ENCODE measurements around the gene DTX4. TPM values are rescaled to one million over a fixed set of nuclear protein-coding genes. Genes with fewer than 3 reads are reported as not detected.

The DTX4 gene
- polyA plus RNA-seq, 1 of the 3 experiments (the other 2 are of a cell fraction) = 0.05 TPM

DNA sequence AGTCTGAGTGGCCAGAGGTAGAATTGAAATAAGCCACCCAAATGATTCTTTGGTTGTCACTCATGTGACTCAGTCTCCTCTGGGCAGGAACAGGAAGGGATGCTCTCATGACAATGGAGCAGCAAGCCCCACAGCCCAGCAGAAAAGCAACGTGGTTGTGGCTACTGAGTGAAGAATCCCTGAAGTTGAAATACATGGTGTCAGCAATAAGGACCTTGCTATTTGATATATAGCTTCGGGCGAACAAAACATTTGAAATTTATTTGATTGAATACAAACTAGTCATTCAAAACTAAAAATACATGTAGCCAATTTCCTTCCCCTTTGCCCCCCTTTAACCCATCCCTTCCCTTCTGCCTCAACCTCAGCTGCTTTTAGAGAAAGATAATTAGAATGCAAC is 14.5 kb upstream of the DTX4 start:
- H3K79me2 ChIP-seq (ENCODE audit: insufficient read depth) = no peaks in the 10 kb centered on the region
- no peaks in the 10 kb centered on the region for H3F3A ChIP-seq (replicated peaks; ENCODE audit: insufficient read depth)
- no peak for DNase-seq
- H3K9ac ChIP-seq = no peak overlapping the region
- H3K9me3 ChIP-seq = no peaks in the 10 kb centered on the region
- peaks cover 9% of the 10 kb centered on the region; the same call in 1 of the 2 replicates for H3K27me3 ChIP-seq (ENCODE audit: insufficient read depth)
- WGBS (ENCODE audit: low lambda C conversion rate) = 67% methylated on average over 3 of the region's 3 CpGs
- H3K36me3 ChIP-seq (replicated peaks in 1 of 2; ENCODE audit: control insufficient read depth in 1 of 2, insufficient read depth in 2 of 2, low read length in 1 of 2) = no peaks in the 10 kb centered on the region
- ChIA-PET CTCF (interaction anchor here (0.9 to 3.4 kb wide), 17 partner anchors 10 to 370 kb away, joined by 3 to 62 read pairs (median 8); partner anchors contain the start of genes DTX4 and FAM111A), POLR2A (interaction anchor here (1.2 kb wide), 1 partner anchor 15 kb away, joined by 7 read pairs; the partner anchor contains the start of gene FAM111A)
- no peak overlapping the region for H3K27ac ChIP-seq (ENCODE audit: low read depth in 2 of 2, low read length in 1 of 2)
- H3K4me2 ChIP-seq = no peak overlapping the region
- no peaks in the 10 kb centered on the region for H4K20me1 ChIP-seq (ENCODE audit: insufficient read depth)
- no peak overlapping the region for H2AFZ ChIP-seq (ENCODE audit: low read depth)
- H3K9me2 ChIP-seq = no peaks in the 10 kb centered on the region
- H3K4me1 ChIP-seq (ENCODE audit: control insufficient read depth in 1 of 2, insufficient read depth in 2 of 2, low read depth in 1 of 2, low read length in 1 of 2) = no peaks in the 10 kb centered on the region
- no peak for TF ChIP-seq FOXJ3 (CRISPR knock-in tag; IDR thresholded peaks at IDR 0.05)
- no peak for TF ChIP-seq RFX5 (IDR thresholded peaks at IDR 0.05; ENCODE audit: low read length)
- no peak for TF ChIP-seq GABPA (IDR thresholded peaks at IDR 0.05; ENCODE audit: low read depth)
- TF ChIP-seq, protein P1, sequence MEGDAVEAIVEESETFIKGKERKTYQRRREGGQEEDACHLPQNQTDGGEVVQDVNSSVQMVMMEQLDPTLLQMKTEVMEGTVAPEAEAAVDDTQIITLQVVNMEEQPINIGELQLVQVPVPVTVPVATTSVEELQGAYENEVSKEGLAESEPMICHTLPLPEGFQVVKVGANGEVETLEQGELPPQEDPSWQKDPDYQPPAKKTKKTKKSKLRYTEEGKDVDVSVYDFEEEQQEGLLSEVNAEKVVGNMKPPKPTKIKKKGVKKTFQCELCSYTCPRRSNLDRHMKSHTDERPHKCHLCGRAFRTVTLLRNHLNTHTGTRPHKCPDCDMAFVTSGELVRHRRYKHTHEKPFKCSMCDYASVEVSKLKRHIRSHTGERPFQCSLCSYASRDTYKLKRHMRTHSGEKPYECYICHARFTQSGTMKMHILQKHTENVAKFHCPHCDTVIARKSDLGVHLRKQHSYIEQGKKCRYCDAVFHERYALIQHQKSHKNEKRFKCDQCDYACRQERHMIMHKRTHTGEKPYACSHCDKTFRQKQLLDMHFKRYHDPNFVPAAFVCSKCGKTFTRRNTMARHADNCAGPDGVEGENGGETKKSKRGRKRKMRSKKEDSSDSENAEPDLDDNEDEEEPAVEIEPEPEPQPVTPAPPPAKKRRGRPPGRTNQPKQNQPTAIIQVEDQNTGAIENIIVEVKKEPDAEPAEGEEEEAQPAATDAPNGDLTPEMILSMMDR (IDR thresholded peaks at IDR 0.05) = no peak
- TF ChIP-seq, protein P2, sequence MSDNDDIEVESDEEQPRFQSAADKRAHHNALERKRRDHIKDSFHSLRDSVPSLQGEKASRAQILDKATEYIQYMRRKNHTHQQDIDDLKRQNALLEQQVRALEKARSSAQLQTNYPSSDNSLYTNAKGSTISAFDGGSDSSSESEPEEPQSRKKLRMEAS (IDR thresholded peaks at IDR 0.05; ENCODE audit: low read depth) = no peak
- no peak for TF ChIP-seq ELF1 (IDR thresholded peaks at IDR 0.05)
- TF ChIP-seq, protein P3, sequence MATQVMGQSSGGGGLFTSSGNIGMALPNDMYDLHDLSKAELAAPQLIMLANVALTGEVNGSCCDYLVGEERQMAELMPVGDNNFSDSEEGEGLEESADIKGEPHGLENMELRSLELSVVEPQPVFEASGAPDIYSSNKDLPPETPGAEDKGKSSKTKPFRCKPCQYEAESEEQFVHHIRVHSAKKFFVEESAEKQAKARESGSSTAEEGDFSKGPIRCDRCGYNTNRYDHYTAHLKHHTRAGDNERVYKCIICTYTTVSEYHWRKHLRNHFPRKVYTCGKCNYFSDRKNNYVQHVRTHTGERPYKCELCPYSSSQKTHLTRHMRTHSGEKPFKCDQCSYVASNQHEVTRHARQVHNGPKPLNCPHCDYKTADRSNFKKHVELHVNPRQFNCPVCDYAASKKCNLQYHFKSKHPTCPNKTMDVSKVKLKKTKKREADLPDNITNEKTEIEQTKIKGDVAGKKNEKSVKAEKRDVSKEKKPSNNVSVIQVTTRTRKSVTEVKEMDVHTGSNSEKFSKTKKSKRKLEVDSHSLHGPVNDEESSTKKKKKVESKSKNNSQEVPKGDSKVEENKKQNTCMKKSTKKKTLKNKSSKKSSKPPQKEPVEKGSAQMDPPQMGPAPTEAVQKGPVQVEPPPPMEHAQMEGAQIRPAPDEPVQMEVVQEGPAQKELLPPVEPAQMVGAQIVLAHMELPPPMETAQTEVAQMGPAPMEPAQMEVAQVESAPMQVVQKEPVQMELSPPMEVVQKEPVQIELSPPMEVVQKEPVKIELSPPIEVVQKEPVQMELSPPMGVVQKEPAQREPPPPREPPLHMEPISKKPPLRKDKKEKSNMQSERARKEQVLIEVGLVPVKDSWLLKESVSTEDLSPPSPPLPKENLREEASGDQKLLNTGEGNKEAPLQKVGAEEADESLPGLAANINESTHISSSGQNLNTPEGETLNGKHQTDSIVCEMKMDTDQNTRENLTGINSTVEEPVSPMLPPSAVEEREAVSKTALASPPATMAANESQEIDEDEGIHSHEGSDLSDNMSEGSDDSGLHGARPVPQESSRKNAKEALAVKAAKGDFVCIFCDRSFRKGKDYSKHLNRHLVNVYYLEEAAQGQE (IDR thresholded peaks at IDR 0.05; ENCODE audit: low read depth, low read length) = no peak
- no peak for TF ChIP-seq EZH2phosphoT487 (IDR thresholded peaks at IDR 0.05; ENCODE audit: borderline replicate concordance, low read depth)
- no peak for TF ChIP-seq SIN3A (IDR thresholded peaks at IDR 0.05; ENCODE audit: borderline replicate concordance, low read depth, low read length)
- TF ChIP-seq, protein P4, sequence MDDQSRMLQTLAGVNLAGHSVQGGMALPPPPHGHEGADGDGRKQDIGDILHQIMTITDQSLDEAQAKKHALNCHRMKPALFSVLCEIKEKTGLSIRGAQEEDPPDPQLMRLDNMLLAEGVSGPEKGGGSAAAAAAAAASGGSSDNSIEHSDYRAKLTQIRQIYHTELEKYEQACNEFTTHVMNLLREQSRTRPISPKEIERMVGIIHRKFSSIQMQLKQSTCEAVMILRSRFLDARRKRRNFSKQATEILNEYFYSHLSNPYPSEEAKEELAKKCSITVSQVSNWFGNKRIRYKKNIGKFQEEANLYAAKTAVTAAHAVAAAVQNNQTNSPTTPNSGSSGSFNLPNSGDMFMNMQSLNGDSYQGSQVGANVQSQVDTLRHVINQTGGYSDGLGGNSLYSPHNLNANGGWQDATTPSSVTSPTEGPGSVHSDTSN (IDR thresholded peaks at IDR 0.05) = no peak
- TF ChIP-seq, protein P5, sequence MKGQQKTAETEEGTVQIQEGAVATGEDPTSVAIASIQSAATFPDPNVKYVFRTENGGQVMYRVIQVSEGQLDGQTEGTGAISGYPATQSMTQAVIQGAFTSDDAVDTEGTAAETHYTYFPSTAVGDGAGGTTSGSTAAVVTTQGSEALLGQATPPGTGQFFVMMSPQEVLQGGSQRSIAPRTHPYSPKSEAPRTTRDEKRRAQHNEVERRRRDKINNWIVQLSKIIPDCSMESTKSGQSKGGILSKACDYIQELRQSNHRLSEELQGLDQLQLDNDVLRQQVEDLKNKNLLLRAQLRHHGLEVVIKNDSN (IDR thresholded peaks at IDR 0.05; ENCODE audit: borderline replicate concordance, low read depth) = no peak
- no peak for TF ChIP-seq POLR2AphosphoS5 (IDR thresholded peaks at IDR 0.05; ENCODE audit: low read depth, low read length)
- TF ChIP-seq, protein P6, sequence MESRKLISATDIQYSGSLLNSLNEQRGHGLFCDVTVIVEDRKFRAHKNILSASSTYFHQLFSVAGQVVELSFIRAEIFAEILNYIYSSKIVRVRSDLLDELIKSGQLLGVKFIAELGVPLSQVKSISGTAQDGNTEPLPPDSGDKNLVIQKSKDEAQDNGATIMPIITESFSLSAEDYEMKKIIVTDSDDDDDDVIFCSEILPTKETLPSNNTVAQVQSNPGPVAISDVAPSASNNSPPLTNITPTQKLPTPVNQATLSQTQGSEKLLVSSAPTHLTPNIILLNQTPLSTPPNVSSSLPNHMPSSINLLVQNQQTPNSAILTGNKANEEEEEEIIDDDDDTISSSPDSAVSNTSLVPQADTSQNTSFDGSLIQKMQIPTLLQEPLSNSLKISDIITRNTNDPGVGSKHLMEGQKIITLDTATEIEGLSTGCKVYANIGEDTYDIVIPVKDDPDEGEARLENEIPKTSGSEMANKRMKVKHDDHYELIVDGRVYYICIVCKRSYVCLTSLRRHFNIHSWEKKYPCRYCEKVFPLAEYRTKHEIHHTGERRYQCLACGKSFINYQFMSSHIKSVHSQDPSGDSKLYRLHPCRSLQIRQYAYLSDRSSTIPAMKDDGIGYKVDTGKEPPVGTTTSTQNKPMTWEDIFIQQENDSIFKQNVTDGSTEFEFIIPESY (IDR thresholded peaks at IDR 0.05; ENCODE audit: borderline replicate concordance, low read depth) = no peak
- no peak for TF ChIP-seq TCF12 (IDR thresholded peaks at IDR 0.05)
- TF ChIP-seq FOXM1 (IDR thresholded peaks at IDR 0.05; ENCODE audit: low read depth) = no peak
- TF ChIP-seq, protein P7, sequence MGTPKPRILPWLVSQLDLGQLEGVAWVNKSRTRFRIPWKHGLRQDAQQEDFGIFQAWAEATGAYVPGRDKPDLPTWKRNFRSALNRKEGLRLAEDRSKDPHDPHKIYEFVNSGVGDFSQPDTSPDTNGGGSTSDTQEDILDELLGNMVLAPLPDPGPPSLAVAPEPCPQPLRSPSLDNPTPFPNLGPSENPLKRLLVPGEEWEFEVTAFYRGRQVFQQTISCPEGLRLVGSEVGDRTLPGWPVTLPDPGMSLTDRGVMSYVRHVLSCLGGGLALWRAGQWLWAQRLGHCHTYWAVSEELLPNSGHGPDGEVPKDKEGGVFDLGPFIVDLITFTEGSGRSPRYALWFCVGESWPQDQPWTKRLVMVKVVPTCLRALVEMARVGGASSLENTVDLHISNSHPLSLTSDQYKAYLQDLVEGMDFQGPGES (IDR thresholded peaks at IDR 0.05; ENCODE audit: low read depth, low read length) = no peak
- H3K4me3 ChIP-seq (ENCODE audit: low read depth in 2 of 2, low read length in 1 of 2) = no peak overlapping the region
